NCI-H146 treated with DMSO at 0.1 percent for 48 hours (cell line): Measurements from ENCODE around the gene FANCC.
A peak's percentile ranks its signal among the peaks of the same experiment; 100 is the strongest.

ENCODE experiments used
- DNase-seq: peaks from one replicate; lab custom pipeline; 2025; ENCODE audit not compliant: unreplicated experiment; lab: John Stamatoyannopoulos, UW

The FANCC gene

GRCh38 chr9:95150903-95151302 lies 166.6 kb downstream of the FANCC start:
- DNase-seq: no peak

- no peak for DNase-seq
Observed at GRCh38 chr9:95148208-95148520, 169.3 kb downstream of the FANCC start.

GRCh38 chr9:95147452-95148207 lies 169.9 kb downstream of the FANCC start:
- DNase-seq: no peak

- DNase-seq: no peak
Observed at GRCh38 chr9:95143591-95144561, 173.6 kb downstream of the FANCC start.

DNA sequence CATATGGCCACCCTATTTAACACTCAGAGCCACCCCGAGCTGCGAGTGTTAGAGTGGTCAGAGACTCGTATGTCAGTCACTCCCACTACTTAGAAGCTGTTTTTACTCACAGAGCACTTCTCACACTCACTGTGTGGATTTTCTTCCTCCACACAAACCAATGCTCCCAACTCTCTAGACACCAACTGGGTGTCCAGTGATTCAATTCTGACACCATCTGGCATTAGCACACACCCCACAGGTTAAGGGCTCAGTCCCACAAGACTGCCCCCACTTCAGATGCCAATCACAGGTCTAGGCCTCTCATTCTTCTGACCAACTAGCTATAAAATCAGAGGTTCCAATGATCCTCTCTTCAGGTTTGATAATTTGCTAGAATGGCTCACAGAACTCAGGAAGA lies 174.8 kb downstream of the FANCC start:
- no peak for DNase-seq

DNA sequence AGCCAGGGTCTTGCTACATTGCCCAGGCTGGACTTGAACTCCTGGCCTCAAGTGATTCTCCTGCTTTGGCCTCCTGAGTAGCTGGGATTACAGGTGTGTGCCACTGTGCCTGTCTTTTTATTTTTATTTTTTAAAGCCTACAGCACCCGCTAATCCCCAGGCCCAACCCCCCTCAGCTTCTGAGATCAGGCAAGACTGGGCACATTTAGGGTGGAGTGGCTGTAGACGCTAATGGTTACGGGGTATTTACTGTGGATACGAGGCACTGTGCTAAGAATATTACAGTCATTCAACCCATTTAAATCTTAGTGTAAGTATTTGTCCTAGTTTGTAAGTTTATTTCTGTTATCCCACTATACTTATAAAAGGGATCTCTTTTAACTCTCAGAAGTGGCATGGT lies 175.2 kb downstream of the FANCC start:
- no peak for DNase-seq

DNA sequence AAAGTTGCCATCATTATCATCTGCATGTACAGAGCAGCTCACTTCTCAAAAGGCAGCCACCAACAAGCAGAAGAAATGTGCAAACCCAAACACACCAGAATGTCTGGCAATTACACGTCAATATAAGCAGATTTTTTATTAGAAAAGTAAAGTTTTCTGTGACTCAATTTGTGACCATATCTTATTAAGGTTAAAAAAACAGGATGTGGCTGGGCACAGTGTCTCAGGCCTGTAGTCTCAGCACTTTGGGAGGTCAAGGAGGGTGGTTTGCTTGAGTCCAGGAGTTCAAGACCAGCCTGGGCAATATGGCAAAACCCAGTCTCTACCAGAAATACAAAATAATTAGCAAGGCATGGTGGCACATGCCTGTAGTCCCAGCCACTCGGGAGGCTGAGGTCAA lies 176.7 kb downstream of the FANCC start:
- no peak for DNase-seq

DNA sequence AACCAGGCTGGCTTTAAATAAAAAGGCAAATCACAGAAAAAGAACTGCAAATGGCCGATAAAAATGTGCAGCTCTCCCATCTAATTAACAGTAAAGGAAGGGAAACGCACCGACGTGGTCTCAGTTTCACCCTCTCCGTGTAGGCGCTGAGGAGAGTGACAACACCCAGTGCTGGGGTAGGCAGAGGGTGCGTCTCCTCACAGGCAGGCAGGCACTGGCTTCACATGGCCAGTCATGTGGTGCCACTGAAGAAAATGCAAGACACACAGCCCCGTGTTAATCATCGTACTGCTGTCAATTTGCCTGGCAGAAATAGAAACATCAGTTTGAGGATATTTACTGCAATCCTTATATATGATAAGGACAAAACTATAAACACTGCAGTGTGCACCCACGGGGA lies 178.4 kb downstream of the FANCC start:
- no peak for DNase-seq

- DNase-seq: no peak
Observed at GRCh38 chr9:95138474-95138873, 179.0 kb downstream of the FANCC start.

DNA sequence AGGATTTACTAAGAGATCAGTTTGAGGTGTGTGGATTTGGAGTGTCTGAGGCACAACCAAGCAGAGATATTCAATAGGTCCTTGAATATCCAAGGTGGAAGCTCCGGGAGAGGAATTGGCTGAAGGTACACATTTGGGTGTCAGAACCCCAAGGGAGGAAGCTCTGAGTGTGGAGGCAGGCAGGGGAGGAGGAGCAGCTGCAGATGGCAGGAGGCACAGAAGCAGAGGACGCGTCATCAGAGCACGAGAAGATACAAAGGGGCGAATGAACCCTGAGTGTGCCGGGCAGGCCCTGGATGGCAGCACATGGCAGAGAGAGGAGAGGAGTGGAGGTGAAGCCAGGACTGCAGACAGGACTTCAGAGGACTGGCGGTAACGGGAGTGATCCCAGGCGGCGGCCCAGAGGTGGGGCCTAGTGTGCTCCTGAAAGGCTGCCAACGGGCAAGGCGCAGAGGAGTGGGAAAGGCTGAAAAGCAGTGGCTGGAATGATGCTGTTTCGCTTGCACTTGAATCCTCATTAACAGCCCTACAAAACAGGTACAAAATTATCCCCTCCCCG lies 179.8 kb downstream of the FANCC start:
- DNase-seq: no peak

DNA sequence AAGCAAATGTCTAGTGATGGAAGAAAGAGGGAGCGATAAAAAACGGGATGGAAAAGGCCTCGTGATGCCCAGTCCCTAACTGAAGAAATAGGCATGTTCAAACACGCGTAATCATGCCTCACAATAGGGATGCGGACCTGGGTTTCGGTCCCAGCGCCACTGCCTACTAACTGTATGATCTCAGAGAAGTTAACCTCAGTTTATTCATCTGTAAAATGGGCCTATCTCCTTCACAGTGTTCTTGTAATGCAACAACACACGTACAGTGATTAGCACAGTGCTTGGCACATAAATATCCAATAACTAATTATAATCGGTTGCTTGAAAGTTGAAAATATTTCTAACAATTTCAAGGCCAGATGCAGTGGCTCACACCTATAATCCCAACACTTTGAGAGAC lies 181.8 kb downstream of the FANCC start:
- DNase-seq: no peak

GRCh38 chr9:95134457-95134881 lies 183.0 kb downstream of the FANCC start:
- no peak for DNase-seq

DNA sequence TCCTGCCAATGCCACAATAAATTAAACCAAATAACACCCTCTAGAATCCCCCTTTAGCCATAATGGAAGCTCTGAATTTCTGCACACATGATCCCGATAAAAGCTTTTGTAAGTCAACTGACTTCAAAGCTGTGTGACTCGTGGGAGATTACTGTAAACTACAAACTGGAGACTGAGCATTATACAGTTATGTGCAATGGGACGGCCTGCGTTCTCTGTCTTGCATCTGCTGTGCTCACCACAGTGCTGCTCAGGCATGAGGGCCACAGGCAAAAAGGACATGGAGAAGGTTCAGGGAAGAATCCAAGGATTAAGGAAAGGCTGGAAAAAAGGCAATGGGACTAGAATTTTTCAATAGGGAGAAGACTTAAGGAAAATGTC lies 184.2 kb downstream of the FANCC start:
- no peak for DNase-seq

GRCh38 chr9:95132366-95133324 lies 184.9 kb downstream of the FANCC start:
- DNase-seq: no peak

DNA sequence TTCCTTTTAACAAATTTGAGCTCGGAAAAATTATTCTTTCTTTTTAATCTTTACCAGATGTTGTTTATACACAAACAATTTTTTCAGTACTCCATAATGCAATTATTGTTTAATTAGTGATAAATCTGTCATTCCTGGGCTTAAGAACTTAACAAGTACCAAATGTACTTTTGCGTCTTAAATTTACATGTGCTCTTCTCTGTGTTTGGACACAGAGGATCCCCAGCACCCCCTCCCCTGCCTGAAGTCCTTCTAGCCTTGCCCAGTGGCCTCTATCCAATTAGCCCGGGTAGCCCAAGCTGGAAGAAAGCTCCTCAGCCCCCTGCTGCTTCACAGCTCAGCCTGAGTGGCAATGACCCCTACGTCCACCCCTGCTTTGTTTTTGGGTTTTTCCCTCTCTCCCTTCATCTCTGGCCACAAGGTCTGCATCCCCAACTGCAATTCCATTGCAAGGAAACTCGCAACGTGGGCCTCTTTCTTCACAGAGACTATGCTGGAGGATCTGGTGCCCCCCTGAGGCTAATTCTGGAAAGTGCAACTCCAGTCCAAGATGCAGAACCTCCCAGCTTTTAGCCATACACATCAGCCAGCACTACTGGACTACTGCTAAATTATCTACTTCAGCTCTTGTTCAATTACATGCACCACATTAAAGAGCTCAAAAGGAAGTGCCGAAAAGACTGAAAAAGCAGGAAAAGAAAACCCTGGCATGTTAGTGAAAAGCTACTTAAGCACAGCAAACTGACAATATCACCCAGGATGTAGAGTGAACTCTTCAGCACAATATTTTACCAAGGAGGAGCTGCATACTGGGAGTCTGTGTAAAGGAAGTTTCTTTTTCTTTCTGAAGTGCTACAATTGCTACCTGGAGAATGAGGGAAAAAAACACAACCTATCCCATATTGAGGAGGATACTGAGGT lies 186.2 kb downstream of the FANCC start:
- no peak for DNase-seq

GRCh38 chr9:95130484-95130883 lies 187.0 kb downstream of the FANCC start:
- peak; percentile 31 for DNase-seq

DNA sequence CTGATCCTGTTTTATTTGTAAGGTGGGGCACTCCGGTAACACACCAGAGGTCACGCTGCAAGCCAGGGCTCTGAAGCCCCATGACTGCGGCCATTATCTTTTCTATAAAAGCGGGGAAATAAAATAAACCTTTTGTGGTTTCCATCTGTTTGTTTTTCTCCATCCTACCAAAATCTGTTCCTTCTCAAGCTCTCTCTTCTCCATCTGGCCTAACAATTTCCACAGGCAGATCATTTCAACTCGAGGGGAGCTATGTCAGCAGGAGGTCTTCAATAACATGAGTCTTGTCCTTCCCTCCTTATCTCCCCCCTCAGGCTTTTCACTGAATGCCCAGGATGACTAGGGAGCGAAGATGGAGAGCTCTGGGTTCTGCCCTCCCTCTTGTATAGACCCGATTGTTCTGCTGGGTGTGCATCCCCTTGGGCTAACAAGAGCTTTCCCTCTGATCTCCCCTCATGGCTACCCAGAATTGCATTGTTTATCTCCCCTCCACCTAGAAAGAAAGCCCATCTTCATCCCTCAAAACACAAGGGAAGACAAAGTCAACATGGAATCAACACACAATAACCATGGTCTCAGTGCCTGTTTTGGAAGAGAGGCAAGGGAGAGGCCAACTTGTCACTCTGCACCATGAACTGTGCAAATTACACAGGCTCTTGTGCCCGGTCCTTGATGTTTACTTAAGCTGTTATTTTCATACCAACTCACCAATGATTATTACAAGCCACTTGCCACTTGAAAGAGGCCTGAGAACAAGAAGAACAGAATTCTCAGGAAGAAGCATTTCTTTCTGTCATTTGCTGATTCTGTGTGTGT lies 187.8 kb downstream of the FANCC start:
- DNase-seq: no peak

GRCh38 chr9:95128177-95128524 lies 189.4 kb downstream of the FANCC start:
- no peak for DNase-seq
